ENCODE data around the gene CUL4B.
"Not testable (repeated sequence)": the region's sequence is repeated elsewhere in the genome, so short reads cannot be mapped to it uniquely, and the experiment has no call there.

The CUL4B gene

DNA sequence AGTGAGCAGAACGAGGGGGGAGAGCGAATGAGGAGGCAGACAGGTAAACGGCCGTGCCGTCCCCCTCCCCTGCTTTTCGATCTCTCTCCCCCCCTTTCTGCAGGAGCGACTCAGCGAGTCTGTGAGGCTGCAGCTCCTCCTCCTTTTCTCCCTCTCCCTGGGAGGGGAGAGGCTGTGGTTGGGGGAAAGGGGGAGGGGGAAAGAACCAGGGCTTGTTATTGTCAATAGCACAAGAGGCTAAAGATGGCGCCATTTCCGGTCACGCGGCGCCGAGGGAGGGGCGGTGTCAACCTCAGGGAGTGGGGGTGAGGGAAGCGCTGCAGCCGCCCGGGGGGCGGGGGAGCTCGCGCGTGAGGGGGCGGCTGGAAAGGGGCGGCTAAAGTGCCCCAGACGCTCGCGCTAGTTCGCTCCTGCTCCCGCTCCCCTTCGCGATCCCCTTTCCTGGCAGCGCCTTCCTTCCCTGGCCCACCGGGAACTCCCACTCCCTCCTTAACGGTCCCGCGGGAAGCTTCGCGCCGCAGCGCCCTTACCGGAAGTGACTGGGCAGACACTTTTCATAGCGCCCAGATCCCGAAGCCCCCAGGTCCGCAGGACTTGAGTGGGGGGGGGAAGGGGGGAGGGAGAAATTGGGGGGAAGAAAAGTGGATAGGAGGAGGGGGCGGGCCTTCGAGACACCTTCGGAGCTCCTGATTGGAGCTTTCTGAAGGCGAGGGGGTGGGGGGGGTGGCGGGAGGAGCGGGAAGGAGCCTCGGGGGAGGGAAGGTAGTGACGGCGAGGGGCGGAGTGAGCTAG is at the start of gene CUL4B:
Gene CUL4B (minus strand): TSS at position 121 of the 792 bp plus-strand sequence. CDS start 324 bp downstream, outside the sequence.
- DNase-seq: peak; percentile 89

- DNase-seq: peak; percentile 78
These were observed 43.6 kb upstream of the CUL4B start for GRCh38 chrX:120604361-120604782.

- DNase-seq: peak; percentile 95
These were observed 43.1 kb upstream of the CUL4B start, which contains the start of gene MCTS1 for GRCh38 chrX:120603707-120604360. MCTS1 (plus strand) TSS chrX:120604101; CDS start chrX:120604237, 136 bp downstream.

DNA sequence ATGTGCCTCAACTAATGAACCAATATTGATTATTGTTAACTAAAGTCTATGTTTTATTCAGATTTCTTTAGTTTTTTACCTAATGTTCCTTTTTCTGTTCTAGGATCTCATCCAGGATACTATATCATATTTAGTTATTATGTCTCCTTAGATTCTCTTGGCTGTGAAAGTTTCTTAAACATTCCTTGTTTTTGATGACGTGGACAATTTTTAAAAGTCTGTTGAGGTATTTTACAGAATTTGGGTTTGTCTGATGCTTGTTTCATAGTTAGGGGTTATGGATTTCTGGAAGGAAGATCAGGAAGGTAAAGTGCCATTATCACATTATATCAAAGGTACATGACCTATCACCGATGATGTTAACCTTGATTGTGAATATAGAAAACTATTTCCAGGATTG is 24.9 kb upstream of the CUL4B start:
- DNase-seq: no peak

GRCh38 chrX:120575379-120576114 is 14.8 kb upstream of the CUL4B start:
- no peak for DNase-seq

DNA sequence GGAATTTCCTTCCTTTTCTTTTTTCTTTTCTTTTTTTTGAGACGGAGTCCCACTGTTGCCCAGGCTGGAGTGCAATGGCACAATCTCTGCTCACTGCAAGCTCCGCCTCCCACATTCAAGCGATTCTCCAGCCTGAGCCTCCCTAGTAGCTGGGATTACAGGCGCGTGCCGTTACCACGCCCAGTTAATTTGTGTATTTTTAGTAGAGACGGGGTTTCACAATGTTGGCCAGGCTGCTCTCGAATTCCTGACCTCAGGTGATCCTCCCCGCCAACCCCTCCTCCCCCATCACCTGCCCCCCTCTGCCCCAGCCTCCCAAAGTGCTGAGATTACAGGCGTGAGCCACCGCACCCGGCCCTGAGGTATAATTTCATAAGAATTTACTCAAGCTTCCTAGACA is 13.0 kb upstream of the CUL4B start:
- not testable (repeated sequence) for DNase-seq

- no peak for DNase-seq
These were observed 9.3 kb upstream of the CUL4B start for GRCh38 chrX:120570011-120570600.

- DNase-seq: no peak
These were observed 7.8 kb upstream of the CUL4B start for GRCh38 chrX:120568609-120569008.

GRCh38 chrX:120568035-120568434 is 7.3 kb upstream of the CUL4B start:
- DNase-seq: no peak

DNA sequence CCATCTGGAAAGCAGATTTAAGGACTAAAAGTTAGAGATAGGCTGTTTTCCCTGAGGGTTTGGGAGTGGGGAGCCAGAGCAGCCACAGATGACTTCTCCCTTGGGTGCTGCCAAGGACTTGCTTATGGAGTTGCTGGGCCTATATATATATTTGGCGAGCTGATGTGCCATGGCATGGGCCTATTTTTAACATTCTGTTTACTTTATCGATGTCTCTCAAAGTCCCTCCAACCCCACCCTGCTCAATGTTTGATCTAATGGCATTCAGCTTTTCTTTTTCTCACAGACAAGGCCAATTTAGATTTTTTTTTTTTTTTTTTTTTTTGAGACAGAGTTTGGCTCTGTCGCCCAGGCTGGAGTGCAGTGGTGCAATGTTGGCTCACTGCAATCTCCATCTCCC is 6.1 kb upstream of the CUL4B start:
- no peak for DNase-seq

GRCh38 chrX:120564925-120565324 is 4.2 kb upstream of the CUL4B start:
- no peak for DNase-seq

- no peak for DNase-seq
These were observed 1.8 kb upstream of the CUL4B start for GRCh38 chrX:120562569-120562926.

DNA sequence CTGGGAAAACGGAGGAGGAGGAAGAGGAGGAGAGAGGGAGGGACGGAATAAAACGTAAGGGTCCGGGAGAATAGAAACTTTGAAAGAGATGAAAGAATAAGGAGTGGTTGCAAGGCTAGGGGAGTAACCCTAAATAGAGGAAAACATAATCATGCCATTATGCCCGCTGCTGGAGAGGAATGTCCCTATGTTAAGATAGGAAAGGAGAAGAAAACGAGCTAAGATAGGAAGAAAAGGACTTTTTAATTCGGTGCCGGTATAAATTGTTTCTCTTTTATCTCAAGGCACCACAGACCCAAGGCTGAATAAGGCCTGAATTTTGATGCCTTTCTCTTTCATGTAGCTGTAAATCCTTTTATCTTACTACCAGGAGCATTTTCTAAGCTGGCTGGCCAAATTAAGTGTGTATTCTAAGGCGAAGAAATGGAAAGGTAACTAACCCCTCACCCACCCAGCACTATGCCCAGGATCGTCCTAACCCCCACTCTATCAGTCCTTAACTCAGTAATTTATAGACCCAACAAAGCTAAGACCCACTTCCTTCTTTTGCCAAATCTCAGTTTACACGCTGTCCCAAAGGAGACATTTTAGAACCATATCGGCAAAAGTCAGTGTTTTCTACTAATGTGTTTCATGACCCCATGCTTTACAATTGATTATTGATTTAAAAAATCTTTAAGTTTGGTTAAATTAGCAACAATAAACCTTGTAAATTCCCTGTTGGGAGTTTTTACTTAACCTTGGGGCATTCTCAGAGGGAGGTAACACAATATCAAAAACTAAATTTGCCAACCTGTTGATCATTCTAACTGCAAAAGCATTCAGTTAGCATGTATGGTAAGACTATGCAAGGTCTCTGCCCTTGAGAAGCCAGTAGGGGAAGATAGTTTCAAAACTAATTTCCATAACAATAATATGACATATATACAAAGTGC is 1.1 kb upstream of the CUL4B start:
- DNase-seq: no peak

GRCh38 chrX:120560405-120560841 is 339 bp downstream of the CUL4B start:
- no peak for DNase-seq

GRCh38 chrX:120559804-120560203 is 958 bp downstream of the CUL4B start:
- DNase-seq: peak; percentile 13

GRCh38 chrX:120556251-120556650 is 4.5 kb downstream of the CUL4B start:
- no peak for DNase-seq

- DNase-seq: no peak
These were observed 11.0 kb downstream of the CUL4B start for GRCh38 chrX:120549483-120550452.

DNA sequence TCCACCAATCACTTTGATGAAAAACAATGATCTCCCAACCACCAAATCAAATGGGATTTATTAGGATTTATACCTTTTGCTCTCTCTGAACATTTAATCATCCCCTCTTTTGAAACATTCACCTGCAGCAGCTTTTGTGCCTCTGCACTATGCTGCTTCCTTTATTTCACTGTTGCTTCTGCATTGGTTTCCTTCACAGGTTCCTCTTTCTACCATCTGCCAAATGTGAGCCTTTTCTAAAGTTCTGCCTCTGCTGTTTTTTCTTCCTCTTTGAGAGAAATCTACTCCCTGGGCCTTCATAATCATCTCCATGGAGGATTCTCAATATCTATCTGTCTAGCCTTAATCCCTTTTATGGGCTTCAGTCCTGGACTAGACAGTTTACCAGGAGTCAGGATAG is 24.7 kb downstream of the CUL4B start:
- DNase-seq: no peak

DNA sequence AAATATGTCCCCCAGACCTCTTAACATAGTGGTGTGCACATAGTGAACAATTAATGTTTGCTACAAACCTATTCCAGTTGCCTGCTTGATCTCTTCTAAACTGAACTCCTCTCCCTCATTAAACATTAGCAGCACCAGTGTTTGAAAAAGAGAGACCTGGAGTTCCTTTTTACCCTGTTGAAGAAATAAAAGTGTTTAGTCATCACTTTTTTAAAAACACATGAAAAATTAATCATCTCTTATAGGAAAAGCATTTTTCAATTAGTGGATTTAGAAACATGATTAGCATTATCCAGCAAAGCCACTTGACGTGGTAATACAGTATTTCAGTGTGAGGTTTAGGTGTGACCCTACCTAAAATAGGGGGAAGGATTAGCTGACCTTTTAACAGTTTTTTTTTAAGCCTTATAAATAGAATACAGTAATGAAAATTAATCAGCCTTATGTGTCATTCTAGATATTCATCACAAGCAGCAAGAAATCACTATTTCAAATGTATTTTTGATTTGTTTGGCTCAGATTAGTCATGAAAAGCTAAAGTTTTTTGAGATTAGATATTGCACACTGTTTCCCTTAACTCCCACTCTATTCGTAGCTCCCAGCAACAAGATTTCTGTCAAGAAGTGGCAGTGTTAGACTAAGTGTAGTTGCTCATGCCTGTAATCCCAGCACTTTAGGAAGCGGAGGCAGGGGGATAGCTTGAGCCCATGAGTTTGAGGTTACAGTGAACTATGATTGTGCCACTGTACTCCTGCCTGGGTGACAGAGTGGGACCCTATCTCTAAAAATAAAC is 26.2 kb downstream of the CUL4B start:
- no peak for DNase-seq

DNA sequence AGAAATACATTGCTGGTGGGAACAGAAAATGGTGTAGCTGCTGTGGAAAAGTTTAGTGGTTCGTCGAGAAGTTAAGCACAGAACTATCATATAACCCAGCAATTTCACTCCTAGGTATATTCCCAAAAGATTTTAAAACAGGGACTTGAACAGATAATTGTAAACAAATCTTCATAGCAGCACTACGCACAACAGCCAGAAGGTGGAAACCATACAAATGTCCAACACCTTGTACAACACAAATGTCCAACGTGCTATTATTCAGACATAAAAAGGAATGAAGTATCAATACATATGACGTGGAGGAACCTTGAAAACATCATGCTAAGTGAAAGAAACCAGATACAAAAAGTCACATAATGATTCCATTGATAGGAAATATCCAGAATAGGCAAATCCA is 37.9 kb downstream of the CUL4B start:
- no peak for DNase-seq

Measured in NCI-H1694 treated with DMSO at 0.1 percent for 48 hours (cell line).